ENCODE measurements around the gene BCAP31.
"Not testable (repeated sequence)": the region's sequence is repeated elsewhere in the genome, so short reads cannot be mapped to it uniquely, and the experiment has no call there.

Gene BCAP31

GRCh38 chrX:153707406-153707805 lies 16.8 kb downstream of the BCAP31 start:
- no peak for DNase-seq

- DNase-seq, result no peak
Observed at GRCh38 chrX:153706799-153707198, 17.4 kb downstream of the BCAP31 start.

- not testable (repeated sequence) for DNase-seq
Observed at GRCh38 chrX:153705403-153706060, 18.7 kb downstream of the BCAP31 start.

- DNase-seq, result not testable (repeated sequence)
Observed at GRCh38 chrX:153704631-153705402, 19.4 kb downstream of the BCAP31 start.

GRCh38 chrX:153704021-153704526 lies 20.1 kb downstream of the BCAP31 start:
- DNase-seq, result no peak

- DNase-seq, result no peak
Observed at GRCh38 chrX:153703036-153703370, 21.2 kb downstream of the BCAP31 start.

GRCh38 chrX:153702336-153703035 lies 21.7 kb downstream of the BCAP31 start:
- no peak for DNase-seq

GRCh38 chrX:153701706-153702105 lies 22.5 kb downstream of the BCAP31 start:
- DNase-seq, result no peak

GRCh38 chrX:153700967-153701366 lies 23.2 kb downstream of the BCAP31 start:
- no peak for DNase-seq

GRCh38 chrX:153700376-153700945 lies 23.7 kb downstream of the BCAP31 start:
- DNase-seq, result no peak

GRCh38 chrX:153699784-153700371 lies 24.3 kb downstream of the BCAP31 start:
- DNase-seq, result not testable (repeated sequence)

- DNase-seq, result not testable (repeated sequence)
Observed at GRCh38 chrX:153699210-153699783, 24.9 kb downstream of the BCAP31 start.

- DNase-seq, result no peak
Observed at GRCh38 chrX:153697924-153698865, 26.0 kb downstream of the BCAP31 start.

GRCh38 chrX:153696986-153697722 lies 27.0 kb downstream of the BCAP31 start:
- not testable (repeated sequence) for DNase-seq

GRCh38 chrX:153696538-153696937 lies 27.6 kb downstream of the BCAP31 start:
- DNase-seq, result not testable (repeated sequence)

- no peak for DNase-seq
Observed at GRCh38 chrX:153696100-153696499, 28.1 kb downstream of the BCAP31 start.

- no peak for DNase-seq
Observed at GRCh38 chrX:153694687-153695270, 29.4 kb downstream of the BCAP31 start.

GRCh38 chrX:153694256-153694655 lies 29.9 kb downstream of the BCAP31 start:
- DNase-seq, result not testable (repeated sequence)

GRCh38 chrX:153693216-153694086 lies 30.7 kb downstream of the BCAP31 start:
- DNase-seq, result no peak

Measured in NCI-H1105 treated with DMSO at 0.1 percent for 48 hours (cell line).